Caco-2 (cell line): ENCODE measurements around the gene ACAN. TPM values are rescaled to one million over a fixed set of nuclear protein-coding genes. Genes with fewer than 3 reads are reported as not detected.

ENCODE experiments used
- BruUV-seq: library from RNA; stranded (reverse); fragments of 400-500 nt; replicated peaks from 2 replicates; lab custom pipeline; 2021; lab: Mats Ljungman, UMichigan
- CTCF ChIA-PET: fragments of 300-600 bp; sonication (Branson Sonifier 250); formaldehyde crosslinking; loops from one replicate; lab custom pipeline; 2022; ENCODE audit warnings: antibody characterized with exemption; lab: Charles Lee
- POLR2A ChIA-PET: fragments of 300-600 bp; sonication (Branson Sonifier 250); formaldehyde crosslinking; loops from one replicate; lab custom pipeline; 2022; ENCODE audit warnings: antibody characterized with exemption; lab: Charles Lee
- DNase-seq, 2 experiments: peaks; one replicate each; pipeline versions ENCODE4 v3.0.0 to v3.0.0-alpha.2; 2020 to 2022
- H3K27me3 ChIP-seq: replicated peaks from 2 replicates; pipeline ENCODE4 v1.6.0; 2011; ENCODE audit warnings: low read length; ENCODE audit not compliant: control insufficient read depth, insufficient read depth
- H3K36me3 ChIP-seq: 2 replicates; pipeline ENCODE4 v1.5.1; 2011; ENCODE audit warnings: low read length; ENCODE audit not compliant: control insufficient read depth, insufficient read depth
- H3K4me1 ChIP-seq: fragments of 250-450 bp; sonication (Bioruptor Pico); 2 replicates; pipeline ENCODE4 v1.5.1; 2020; ENCODE audit warnings: mild to moderate bottlenecking
- H3K4me3 ChIP-seq: 2 replicates; pipeline ENCODE4 v1.5.1; 2011; ENCODE audit warnings: low read depth, mild to moderate bottlenecking, control low read depth, low read length
- H3K9me3 ChIP-seq: fragments of 250-450 bp; sonication (Bioruptor Pico); 2 replicates; pipeline ENCODE4 v1.5.1; 2020; ENCODE audit warnings: mild to moderate bottlenecking, moderate library complexity
- H3K27ac Mint-ChIP-seq: one replicate; pipeline ENCODE4 v1.8.0; 2022; ENCODE audit warnings: mixed read lengths; ENCODE audit not compliant: unreplicated experiment
- H3K27me3 Mint-ChIP-seq: one replicate; pipeline ENCODE4 v1.8.0; 2022; ENCODE audit warnings: mixed read lengths; ENCODE audit not compliant: insufficient read depth, unreplicated experiment
- H3K36me3 Mint-ChIP-seq: one replicate; pipeline ENCODE4 v1.8.0; 2022; ENCODE audit warnings: mild to moderate bottlenecking, mixed read lengths; ENCODE audit not compliant: insufficient read depth, unreplicated experiment
- H3K4me1 Mint-ChIP-seq: one replicate; pipeline ENCODE4 v1.8.0; 2022; ENCODE audit warnings: low read depth, mixed read lengths; ENCODE audit not compliant: unreplicated experiment
- H3K4me3 Mint-ChIP-seq: one replicate; pipeline ENCODE4 v1.8.0; 2022; ENCODE audit warnings: mild to moderate bottlenecking, moderate library complexity, mixed read lengths; ENCODE audit not compliant: unreplicated experiment
- H3K9me3 Mint-ChIP-seq: one replicate; pipeline ENCODE4 v1.8.0; 2022; ENCODE audit warnings: mixed read lengths; ENCODE audit not compliant: unreplicated experiment
- CTCF ChIP-seq, 2 experiments: fragments of 200-600 bp in 1 of 2; IDR thresholded peaks; 1 replicate in 1 of 2; 2 replicates in 1 of 2; pipeline versions ENCODE4 v1.5.1 to v1.8.0; 2011 to 2022; ENCODE audit warnings: antibody characterized with exemption in 1 of 2, control low read depth in 1 of 2, inconsistent platforms in 1 of 2, low read depth in 1 of 2, low read length in 1 of 2, mild to moderate bottlenecking in 1 of 2, moderate library complexity in 1 of 2; ENCODE audit not compliant: insufficient read depth in 1 of 2, severe bottlenecking in 1 of 2, unreplicated experiment in 1 of 2
- intact Hi-C: fragments of 100-400 bp; cut with micrococcal nuclease; formaldehyde crosslinking; loops from one replicate; pipeline ENCODE4 v1.10.0; 2022; ENCODE audit not compliant: unreplicated experiment
- total RNA-seq: library from RNA; stranded (reverse); gene quantifications from 2 replicates; pipeline ENCODE4 v1.2.3, GENCODE V29; 2022

Gene ACAN
- total RNA-seq, 1 experiment from 2014 or later = not detected

DNA sequence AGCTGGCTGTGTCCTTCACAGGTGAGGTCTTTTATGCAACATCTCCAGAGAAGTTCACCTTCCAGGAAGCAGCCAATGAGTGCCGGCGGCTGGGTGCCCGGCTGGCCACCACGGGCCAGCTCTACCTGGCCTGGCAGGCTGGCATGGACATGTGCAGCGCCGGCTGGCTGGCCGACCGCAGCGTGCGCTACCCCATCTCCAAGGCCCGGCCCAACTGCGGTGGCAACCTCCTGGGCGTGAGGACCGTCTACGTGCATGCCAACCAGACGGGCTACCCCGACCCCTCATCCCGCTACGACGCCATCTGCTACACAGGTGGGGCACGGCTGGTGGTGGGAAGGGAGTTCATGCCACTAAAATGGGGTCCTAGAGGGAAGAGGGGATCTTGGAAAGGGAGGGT is 40.1 kb downstream of the ACAN start:
- DNase-seq = no peak
- Mint-ChIP-seq H3K36me3 (no peaks in the 10 kb centered on the region), H3K27ac (no peak overlapping the region), H3K27me3 (peaks cover 2% of the 10 kb centered on the region), H3K4me3 (no peak overlapping the region), H3K9me3 (no peaks in the 10 kb centered on the region), H3K4me1 (no peaks in the 10 kb centered on the region)
- ChIA-PET CTCF (no interaction called here), POLR2A (no interaction called here)
- intact Hi-C loops = no loop called here
- no peak overlapping the region for H3K4me3 ChIP-seq
- BruUV-seq = no TSS peak
- no peaks in the 10 kb centered on the region for H3K36me3 ChIP-seq
- no peaks in the 10 kb centered on the region for H3K9me3 ChIP-seq
- no peaks in the 10 kb centered on the region; the same call in 1 of the 2 replicates for H3K27me3 ChIP-seq
- no peak for TF ChIP-seq CTCF (IDR thresholded peaks at IDR 0.05; ENCODE audit: insufficient read depth in 1 of 2, low read depth in 1 of 2, low read length in 1 of 2, severe bottlenecking in 1 of 2, unreplicated experiment in 1 of 2)
- H3K4me1 ChIP-seq = no peaks in the 10 kb centered on the region

- no peak for DNase-seq
- H3K27me3 ChIP-seq = no peaks in the 10 kb centered on the region; the same call in 1 of the 2 replicates
- no peaks in the 10 kb centered on the region for H3K36me3 Mint-ChIP-seq
- intact Hi-C loops = no loop called here
- BruUV-seq = no TSS peak
- H3K27me3 Mint-ChIP-seq = peaks cover 2% of the 10 kb centered on the region
- no peaks in the 10 kb centered on the region for H3K9me3 Mint-ChIP-seq
- CTCF ChIA-PET = no interaction called here
- no peak overlapping the region for H3K27ac Mint-ChIP-seq
- POLR2A ChIA-PET = no interaction called here
- H3K4me1 ChIP-seq = no peaks in the 10 kb centered on the region
- H3K36me3 ChIP-seq = no peaks in the 10 kb centered on the region
- H3K4me3 ChIP-seq = no peak overlapping the region
- no peak overlapping the region for H3K4me3 Mint-ChIP-seq
- no peaks in the 10 kb centered on the region for H3K9me3 ChIP-seq
- H3K4me1 Mint-ChIP-seq = no peaks in the 10 kb centered on the region
- TF ChIP-seq CTCF (IDR thresholded peaks at IDR 0.05; ENCODE audit: insufficient read depth in 1 of 2, low read depth in 1 of 2, low read length in 1 of 2, severe bottlenecking in 1 of 2, unreplicated experiment in 1 of 2) = no peak
Observed at GRCh38 chr15:88844749-88845386, 41.6 kb downstream of the ACAN start.

DNA sequence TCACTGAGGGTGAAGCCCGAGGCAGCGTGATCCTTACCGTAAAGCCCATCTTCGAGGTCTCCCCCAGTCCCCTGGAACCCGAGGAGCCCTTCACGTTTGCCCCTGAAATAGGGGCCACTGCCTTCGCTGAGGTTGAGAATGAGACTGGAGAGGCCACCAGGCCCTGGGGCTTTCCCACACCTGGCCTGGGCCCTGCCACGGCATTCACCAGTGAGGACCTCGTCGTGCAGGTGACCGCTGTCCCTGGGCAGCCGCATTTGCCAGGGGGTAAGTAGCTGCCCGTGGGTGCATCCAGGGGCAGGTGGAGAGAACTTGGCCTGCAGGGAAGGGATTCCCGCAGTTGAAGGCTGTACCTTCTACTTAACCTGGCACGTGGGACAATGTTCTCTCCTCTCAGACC is 42.4 kb downstream of the ACAN start:
- Mint-ChIP-seq H3K4me1 (no peaks in the 10 kb centered on the region), H3K36me3 (no peaks in the 10 kb centered on the region), H3K27me3 (peaks cover 2% of the 10 kb centered on the region), H3K9me3 (no peaks in the 10 kb centered on the region), H3K4me3 (no peak overlapping the region), H3K27ac (no peak overlapping the region)
- Histone ChIP-seq H3K27me3 (no peaks in the 10 kb centered on the region; the same call in 1 of the 2 replicates), H3K9me3 (no peaks in the 10 kb centered on the region), H3K4me1 (no peaks in the 10 kb centered on the region), H3K4me3 (no peak overlapping the region), H3K36me3 (no peaks in the 10 kb centered on the region)
- ChIA-PET POLR2A (no interaction called here), CTCF (no interaction called here)
- no peak for TF ChIP-seq CTCF (IDR thresholded peaks at IDR 0.05; ENCODE audit: insufficient read depth in 1 of 2, low read depth in 1 of 2, low read length in 1 of 2, severe bottlenecking in 1 of 2, unreplicated experiment in 1 of 2)
- no TSS peak for BruUV-seq
- no peak for DNase-seq
- intact Hi-C loops = no loop called here
